AG04449 (cell line): ENCODE measurements around the gene SLC6A6.

Experiments
- CTCF ChIA-PET: fragments of 350-600 bp; formaldehyde crosslinking; extraction: SDS; loops from one replicate; lab custom pipeline; 2021; ENCODE audit warnings: antibody characterized with exemption; lab: Yijun Ruan, JAX
- POLR2A ChIA-PET: fragments of 400-600, 350-600 bp; formaldehyde crosslinking; extraction: SDS; loops from one replicate; lab custom pipeline; 2020; ENCODE audit warnings: antibody characterized with exemption, inconsistent platforms; lab: Yijun Ruan, JAX
- DNase-seq: peaks from one replicate; pipeline ENCODE4 v3.0.0-alpha.2; 2010; ENCODE audit warnings: low read depth, low spot score
- H3K4me3 ChIP-seq: 2 replicates; pipeline ENCODE4 v1.5.1; 2011; ENCODE audit warnings: low read depth, mild to moderate bottlenecking, control low read depth, low read length
- TF ChIP-seq, protein P1 (sequence below): IDR thresholded peaks from one replicate; pipeline ENCODE4 v1.5.1; 2011; ENCODE audit warnings: mild to moderate bottlenecking, moderate library complexity, low read length, control low read depth, inconsistent platforms; ENCODE audit not compliant: insufficient read depth; ENCODE audit errors: missing control alignments

SLC6A6 gene

DNA sequence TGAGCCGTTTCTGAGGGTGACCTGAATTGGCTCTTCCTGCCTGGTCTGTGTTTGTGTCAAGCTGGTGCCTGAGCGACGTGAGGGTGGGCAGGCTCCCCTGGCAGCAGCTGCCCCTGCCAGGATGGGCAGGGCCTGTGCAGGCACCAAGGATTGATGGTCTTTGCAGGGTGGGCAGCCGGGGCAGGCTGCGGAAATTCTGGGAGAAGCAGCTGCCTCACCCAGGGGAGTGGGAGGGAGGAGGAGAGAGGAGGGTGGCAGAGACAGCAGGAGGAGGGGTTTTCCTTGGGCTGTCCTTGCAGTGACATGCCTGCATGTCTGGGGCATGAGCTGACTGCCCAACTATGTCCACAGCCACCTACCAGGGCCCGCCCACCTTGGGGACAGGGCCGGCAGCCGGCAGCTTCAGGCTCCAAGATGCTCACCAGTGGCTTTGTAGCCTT, 27.9 kb upstream of the SLC6A6 start:
- H3K4me3 ChIP-seq = no peak overlapping the region
- TF ChIP-seq, protein P1, sequence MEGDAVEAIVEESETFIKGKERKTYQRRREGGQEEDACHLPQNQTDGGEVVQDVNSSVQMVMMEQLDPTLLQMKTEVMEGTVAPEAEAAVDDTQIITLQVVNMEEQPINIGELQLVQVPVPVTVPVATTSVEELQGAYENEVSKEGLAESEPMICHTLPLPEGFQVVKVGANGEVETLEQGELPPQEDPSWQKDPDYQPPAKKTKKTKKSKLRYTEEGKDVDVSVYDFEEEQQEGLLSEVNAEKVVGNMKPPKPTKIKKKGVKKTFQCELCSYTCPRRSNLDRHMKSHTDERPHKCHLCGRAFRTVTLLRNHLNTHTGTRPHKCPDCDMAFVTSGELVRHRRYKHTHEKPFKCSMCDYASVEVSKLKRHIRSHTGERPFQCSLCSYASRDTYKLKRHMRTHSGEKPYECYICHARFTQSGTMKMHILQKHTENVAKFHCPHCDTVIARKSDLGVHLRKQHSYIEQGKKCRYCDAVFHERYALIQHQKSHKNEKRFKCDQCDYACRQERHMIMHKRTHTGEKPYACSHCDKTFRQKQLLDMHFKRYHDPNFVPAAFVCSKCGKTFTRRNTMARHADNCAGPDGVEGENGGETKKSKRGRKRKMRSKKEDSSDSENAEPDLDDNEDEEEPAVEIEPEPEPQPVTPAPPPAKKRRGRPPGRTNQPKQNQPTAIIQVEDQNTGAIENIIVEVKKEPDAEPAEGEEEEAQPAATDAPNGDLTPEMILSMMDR = no peak
- DNase-seq = no peak
- ChIA-PET POLR2A (interaction anchor here (0.6 kb wide), 1 partner anchor 78 kb away, joined by 3 read pairs; no protein-coding TSS in a partner anchor), CTCF (interaction anchor here (1.1 to 1.8 kb wide), 2 partner anchors 17 to 171 kb away, joined by 4 to 5 read pairs; no protein-coding TSS in a partner anchor)

DNA sequence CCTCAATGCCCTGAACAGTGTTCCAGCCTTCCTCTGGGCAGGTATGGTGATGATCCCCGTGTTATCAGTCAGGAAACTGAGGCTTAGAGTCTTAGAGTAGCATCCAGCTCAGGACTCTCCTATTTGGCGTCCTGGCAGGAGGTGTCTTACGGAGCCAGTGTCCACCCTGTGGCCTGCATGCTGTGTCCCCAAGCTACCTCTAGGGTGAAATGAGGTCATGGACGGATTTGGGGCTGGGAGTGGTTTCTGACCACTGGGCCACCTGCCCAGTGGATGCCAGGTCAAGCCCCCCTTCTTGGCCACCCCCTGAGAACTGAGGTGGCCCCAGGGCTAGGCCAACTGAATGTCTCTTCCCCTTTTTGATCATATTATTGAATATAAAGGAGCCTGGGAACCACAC, 27.2 kb upstream of the SLC6A6 start:
- no peak overlapping the region for H3K4me3 ChIP-seq
- no peak for DNase-seq
- POLR2A ChIA-PET = interaction anchor here (0.6 kb wide), 1 partner anchor 78 kb away, joined by 3 read pairs; no protein-coding TSS in a partner anchor
- CTCF ChIA-PET = interaction anchor here (1.1 to 1.8 kb wide), 2 partner anchors 16 to 171 kb away, joined by 4 to 5 read pairs; no protein-coding TSS in a partner anchor
- TF ChIP-seq, protein P1 = no peak

DNA sequence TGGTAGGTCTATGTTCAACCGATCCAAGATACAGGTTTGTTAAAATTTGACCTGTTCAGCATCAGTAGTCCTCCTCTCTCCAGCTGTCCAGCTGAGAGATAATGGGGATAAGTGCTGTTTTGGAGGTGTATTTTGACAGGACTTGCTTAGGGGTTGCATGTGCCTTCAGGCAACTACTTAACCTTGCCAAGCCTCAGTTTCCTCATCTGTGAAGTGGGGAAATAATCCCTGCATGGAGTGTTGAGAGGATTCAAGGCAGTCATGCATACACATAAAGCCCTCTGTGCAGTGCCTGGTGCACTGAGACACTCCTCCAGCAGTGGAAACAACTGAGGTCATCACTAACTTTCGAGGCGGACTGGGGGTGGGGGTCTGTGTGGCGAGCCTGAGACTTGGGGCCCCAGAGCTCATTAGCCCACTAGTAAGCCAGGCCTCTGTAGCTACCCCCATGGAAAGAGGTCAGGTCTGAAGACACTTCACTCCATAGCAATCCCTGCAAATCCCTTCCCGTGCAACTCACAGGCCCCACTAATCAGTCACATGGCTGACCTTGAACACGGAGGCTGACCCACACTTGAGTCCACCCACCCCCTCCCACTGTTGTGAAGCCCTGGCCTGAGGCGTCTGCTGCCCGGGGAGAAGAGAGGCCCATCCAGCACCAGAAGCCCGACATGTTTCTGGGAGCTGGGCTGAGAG, 25.9 kb upstream of the SLC6A6 start:
- H3K4me3 ChIP-seq = no peak overlapping the region
- no peak for DNase-seq
- TF ChIP-seq, protein P1 = no peak
- ChIA-PET POLR2A (no interaction called here), CTCF (interaction anchor here (1.2 to 1.8 kb wide), 4 partner anchors 15 to 116 kb away, joined by 3 to 5 read pairs (median 4); no protein-coding TSS in a partner anchor)

DNA sequence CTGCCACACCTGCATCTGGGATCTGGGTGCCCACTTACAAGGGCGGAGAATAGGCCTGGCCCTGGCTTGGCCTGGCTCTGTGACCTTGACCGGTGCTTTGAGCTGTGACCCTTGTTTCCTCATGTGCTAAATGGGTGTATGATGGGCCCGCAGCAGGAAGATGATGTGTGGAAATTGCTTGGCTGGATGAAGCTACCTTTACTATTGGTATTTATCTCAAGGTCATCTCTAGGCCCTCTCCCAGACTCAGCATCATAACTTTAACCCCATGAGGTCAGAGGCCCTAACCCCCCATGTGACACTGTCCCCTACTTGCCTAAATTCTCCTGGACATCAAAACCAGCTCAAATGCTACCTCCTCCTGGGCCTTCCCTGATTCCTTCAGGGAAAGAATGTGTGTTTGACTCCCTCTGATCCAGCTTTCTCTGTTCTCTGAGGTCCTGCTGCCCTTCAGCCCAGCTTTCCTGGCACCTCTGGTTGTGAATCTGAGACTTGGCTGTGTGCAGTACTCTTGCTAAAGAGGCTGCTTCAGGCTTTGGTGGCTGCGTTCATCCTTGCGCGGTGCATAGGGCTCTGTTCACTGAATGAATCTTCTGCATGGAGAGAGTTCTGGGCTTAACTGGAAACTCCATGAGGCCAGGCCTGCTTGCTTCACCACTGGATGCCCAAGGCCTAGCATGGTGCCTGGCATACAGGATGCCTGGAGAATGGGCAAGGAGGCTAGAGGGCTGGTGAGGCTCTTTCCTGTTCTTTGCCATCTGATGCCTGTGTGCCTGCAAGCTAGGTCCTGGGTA, 25.2 kb upstream of the SLC6A6 start:
- CTCF ChIA-PET = interaction anchor here (1.2 to 1.4 kb wide), 3 partner anchors 17 to 116 kb away, joined by 3 to 4 read pairs (median 3); no protein-coding TSS in a partner anchor
- no peak overlapping the region for H3K4me3 ChIP-seq

DNA sequence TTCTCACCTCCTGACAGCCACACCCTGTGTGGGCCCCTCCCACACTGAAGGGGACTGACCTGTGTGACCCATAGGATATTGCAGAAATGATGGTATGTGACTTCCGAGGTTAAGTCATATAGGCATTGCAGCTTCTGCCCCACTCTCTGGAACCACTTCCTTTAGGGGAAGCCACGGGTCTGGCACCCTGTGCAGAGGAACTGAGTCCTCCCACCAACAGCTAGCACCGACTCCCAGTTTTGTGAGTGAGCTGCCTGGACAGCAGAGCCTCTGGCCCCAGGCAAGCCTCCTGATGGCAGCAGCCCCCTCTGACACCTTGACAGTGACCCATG, 24.6 kb upstream of the SLC6A6 start:
- ChIA-PET CTCF (no interaction called here), POLR2A (no interaction called here)
- H3K4me3 ChIP-seq = no peak overlapping the region
- TF ChIP-seq, protein P1 = no peak
- no peak for DNase-seq

More for the DNA sequence above, 25.2 kb upstream of the SLC6A6 start:
- DNase-seq = no peak
- POLR2A ChIA-PET = no interaction called here
- TF ChIP-seq, protein P1 = no peak
